ENCODE data around the gene EGFR.
A peak's percentile ranks its signal among the peaks of the same experiment; 100 is the strongest.

EGFR gene

GRCh38 chr7:55072251-55072650 is 53.4 kb downstream of the EGFR start:
- TF ChIP-seq EZH2 (IDR thresholded peaks at IDR 0.05; ENCODE audit: borderline replicate concordance, low read depth, low read length, severe bottlenecking) (no peak), CTCF (IDR thresholded peaks at IDR 0.05; ENCODE audit: borderline replicate concordance, extremely low read depth, low read length, poor library complexity, severe bottlenecking) (no peak)
- Histone ChIP-seq H2AFZ (ENCODE audit: low read depth, low read length) (no peak overlapping the region), H3K27me3 (ENCODE audit: insufficient read depth, low read length, poor library complexity) (peaks cover 24% of the 10 kb centered on the region), H3K4me3 (ENCODE audit: low read depth in 1 of 2, low read length in 2 of 2) (no peak overlapping the region), H3K4me2 (ENCODE audit: insufficient read depth, low read length) (no peak overlapping the region), H4K20me1 (ENCODE audit: insufficient read depth, low read length) (no peaks in the 10 kb centered on the region), H3K79me2 (ENCODE audit: insufficient read depth, low read length) (no peaks in the 10 kb centered on the region), H3K9ac (ENCODE audit: low read depth, low read length) (no peak overlapping the region), H3K36me3 (ENCODE audit: insufficient read depth, low read length) (no peaks in the 10 kb centered on the region), H3K4me1 (ENCODE audit: insufficient read depth, low read length) (no peaks in the 10 kb centered on the region), H3K27ac (ENCODE audit: low read length) (no peak overlapping the region), H3K9me3 (ENCODE audit: insufficient read depth, low read length, severe bottlenecking) (no peaks in the 10 kb centered on the region)
- no peak for ATAC-seq (ENCODE audit: insufficient read depth, low read depth)
- DNase-seq: no peak

GRCh38 chr7:55073051-55073511 is 54.3 kb downstream of the EGFR start:
- no peak overlapping the region for H3K27ac ChIP-seq (ENCODE audit: low read length)

GRCh38 chr7:55073976-55074528 is 55.2 kb downstream of the EGFR start:
- TF ChIP-seq EZH2 (IDR thresholded peaks at IDR 0.05; ENCODE audit: borderline replicate concordance, low read depth, low read length, severe bottlenecking): no peak
- Histone ChIP-seq H3K9ac (ENCODE audit: low read depth, low read length) (no peak overlapping the region), H4K20me1 (ENCODE audit: insufficient read depth, low read length) (no peaks in the 10 kb centered on the region), H3K27me3 (ENCODE audit: insufficient read depth, low read length, poor library complexity) (peaks cover 21% of the 10 kb centered on the region), H3K27ac (ENCODE audit: low read length) (no peak overlapping the region), H3K4me2 (ENCODE audit: insufficient read depth, low read length) (no peak overlapping the region), H3K4me3 (ENCODE audit: low read depth in 1 of 2, low read length in 2 of 2) (no peak overlapping the region), H3K9me3 (ENCODE audit: insufficient read depth, low read length, severe bottlenecking) (no peaks in the 10 kb centered on the region), H3K79me2 (ENCODE audit: insufficient read depth, low read length) (no peaks in the 10 kb centered on the region), H2AFZ (ENCODE audit: low read depth, low read length) (no peak overlapping the region), H3K36me3 (ENCODE audit: insufficient read depth, low read length) (no peaks in the 10 kb centered on the region), H3K4me1 (ENCODE audit: insufficient read depth, low read length) (no peaks in the 10 kb centered on the region)
- peak; percentile 80 for ATAC-seq (ENCODE audit: insufficient read depth, low read depth)
- peak; percentile 17 for DNase-seq

More at GRCh38 chr7:55073051-55073511, 54.3 kb downstream of the EGFR start:
- Histone ChIP-seq H3K4me2 (ENCODE audit: insufficient read depth, low read length) (no peak overlapping the region), H3K4me1 (ENCODE audit: insufficient read depth, low read length) (no peaks in the 10 kb centered on the region), H3K36me3 (ENCODE audit: insufficient read depth, low read length) (no peaks in the 10 kb centered on the region), H3K9me3 (ENCODE audit: insufficient read depth, low read length, severe bottlenecking) (no peaks in the 10 kb centered on the region), H3K27me3 (ENCODE audit: insufficient read depth, low read length, poor library complexity) (peaks cover 24% of the 10 kb centered on the region), H4K20me1 (ENCODE audit: insufficient read depth, low read length) (no peaks in the 10 kb centered on the region), H2AFZ (ENCODE audit: low read depth, low read length) (no peak overlapping the region), H3K79me2 (ENCODE audit: insufficient read depth, low read length) (no peaks in the 10 kb centered on the region), H3K4me3 (ENCODE audit: low read depth in 1 of 2, low read length in 2 of 2) (no peak overlapping the region), H3K9ac (ENCODE audit: low read depth, low read length) (no peak overlapping the region)
- ATAC-seq (ENCODE audit: insufficient read depth, low read depth) (no peak), DNase-seq (no peak)
- no peak for TF ChIP-seq CTCF (IDR thresholded peaks at IDR 0.05; ENCODE audit: borderline replicate concordance, extremely low read depth, low read length, poor library complexity, severe bottlenecking)
- TF ChIP-seq EZH2 (IDR thresholded peaks at IDR 0.05; ENCODE audit: borderline replicate concordance, low read depth, low read length, severe bottlenecking): no peak

- Histone ChIP-seq H3K36me3 (ENCODE audit: insufficient read depth, low read length) (no peaks in the 10 kb centered on the region), H3K9me3 (ENCODE audit: insufficient read depth, low read length, severe bottlenecking) (no peaks in the 10 kb centered on the region), H3K9ac (ENCODE audit: low read depth, low read length) (no peak overlapping the region), H4K20me1 (ENCODE audit: insufficient read depth, low read length) (no peaks in the 10 kb centered on the region), H3K79me2 (ENCODE audit: insufficient read depth, low read length) (no peaks in the 10 kb centered on the region), H3K4me1 (ENCODE audit: insufficient read depth, low read length) (no peaks in the 10 kb centered on the region), H2AFZ (ENCODE audit: low read depth, low read length) (no peak overlapping the region), H3K4me3 (ENCODE audit: low read depth in 1 of 2, low read length in 2 of 2) (no peak overlapping the region), H3K27ac (ENCODE audit: low read length) (no peak overlapping the region), H3K27me3 (ENCODE audit: insufficient read depth, low read length, poor library complexity) (peaks cover 16% of the 10 kb centered on the region), H3K4me2 (ENCODE audit: insufficient read depth, low read length) (no peak overlapping the region)
- ATAC-seq (ENCODE audit: insufficient read depth, low read depth) (no peak), DNase-seq (no peak)
- TF ChIP-seq EZH2 (IDR thresholded peaks at IDR 0.05; ENCODE audit: borderline replicate concordance, low read depth, low read length, severe bottlenecking): no peak
- no peak for TF ChIP-seq CTCF (IDR thresholded peaks at IDR 0.05; ENCODE audit: borderline replicate concordance, extremely low read depth, low read length, poor library complexity, severe bottlenecking)
Observed at GRCh38 chr7:55075464-55076021, 56.7 kb downstream of the EGFR start.
